ENCODE results near the gene TSPAN7. TPM values are rescaled to one million over a fixed set of nuclear protein-coding genes. Genes with fewer than 3 reads are reported as not detected.

Gene TSPAN7
- total and polyA plus RNA-seq, 2 donors (not counting 1 experiment from before 2014, with no cell fraction given): 0.07 to 0.32 TPM

DNA sequence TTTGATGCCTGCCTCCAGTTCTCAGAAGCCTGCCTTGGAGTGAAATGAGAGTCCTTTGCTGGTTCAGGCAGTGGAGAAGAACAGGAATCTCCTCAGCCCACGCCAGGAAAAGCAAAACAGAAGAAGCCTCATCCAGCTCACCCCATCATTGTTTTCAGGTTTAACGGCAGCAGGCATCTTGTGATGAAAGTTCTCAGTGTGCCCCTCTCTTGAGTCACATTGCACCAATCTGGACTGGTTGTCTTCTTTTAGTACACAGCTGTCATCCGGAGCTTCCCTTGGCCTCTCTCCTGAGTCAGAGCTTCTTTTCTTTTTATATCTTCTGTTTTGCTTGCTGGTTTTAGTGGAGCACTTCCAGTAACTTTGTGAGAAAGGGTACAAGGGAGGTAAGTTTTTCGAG, 50.9 kb downstream of the TSPAN7 start:
- Histone ChIP-seq H3K4me3 (ENCODE audit: control extremely low read depth in 1 of 5, extremely low read depth in 1 of 5, insufficient read depth in 1 of 5, low read depth in 2 of 5, low read length in 4 of 5) (no peak overlapping the region), H3K9me3 (ENCODE audit: control extremely low read depth in 1 of 3, control insufficient read depth in 2 of 3, insufficient read depth in 1 of 3, low read length in 2 of 3) (no peaks in the 10 kb centered on the region), H3K4me1 (ENCODE audit: control insufficient read depth in 2 of 2, insufficient read depth in 2 of 2, low read length in 2 of 2) (no peaks in the 10 kb centered on the region), H3K4me2 (replicated peaks; ENCODE audit: low read depth, low read length, poor library complexity, severe bottlenecking) (no peak overlapping the region), H3K27me3 (replicated peaks in 1 of 4; ENCODE audit: control extremely low read depth in 1 of 4, control insufficient read depth in 3 of 4, insufficient read depth in 4 of 4, low read length in 3 of 4) (no peaks in the 10 kb centered on the region), H3K9ac (ENCODE audit: low read length) (no peak overlapping the region), H4K20me1 (ENCODE audit: control insufficient read depth, insufficient read depth, low read length, poor library complexity, severe bottlenecking) (no peaks in the 10 kb centered on the region), H3K79me2 (ENCODE audit: control insufficient read depth, insufficient read depth, low read length) (no peaks in the 10 kb centered on the region), H3K36me3 (replicated peaks in 1 of 2; ENCODE audit: control extremely low read depth in 1 of 2, control insufficient read depth in 1 of 2, extremely low read depth in 1 of 2, insufficient read depth in 2 of 2, low read length in 1 of 2) (no peaks in the 10 kb centered on the region), H2AFZ (ENCODE audit: insufficient read depth, low read depth, low read length, poor library complexity, severe bottlenecking) (no peak overlapping the region), H3K27ac (ENCODE audit: low read length in 2 of 2) (no peak overlapping the region)
- no peak overlapping the region for H3K4me3 Mint-ChIP-seq
- TF ChIP-seq EZH2 (IDR thresholded peaks at IDR 0.05; ENCODE audit: borderline replicate concordance, insufficient read depth, low read depth, low read length, poor library complexity, severe bottlenecking): no peak
- TF ChIP-seq, protein P1, sequence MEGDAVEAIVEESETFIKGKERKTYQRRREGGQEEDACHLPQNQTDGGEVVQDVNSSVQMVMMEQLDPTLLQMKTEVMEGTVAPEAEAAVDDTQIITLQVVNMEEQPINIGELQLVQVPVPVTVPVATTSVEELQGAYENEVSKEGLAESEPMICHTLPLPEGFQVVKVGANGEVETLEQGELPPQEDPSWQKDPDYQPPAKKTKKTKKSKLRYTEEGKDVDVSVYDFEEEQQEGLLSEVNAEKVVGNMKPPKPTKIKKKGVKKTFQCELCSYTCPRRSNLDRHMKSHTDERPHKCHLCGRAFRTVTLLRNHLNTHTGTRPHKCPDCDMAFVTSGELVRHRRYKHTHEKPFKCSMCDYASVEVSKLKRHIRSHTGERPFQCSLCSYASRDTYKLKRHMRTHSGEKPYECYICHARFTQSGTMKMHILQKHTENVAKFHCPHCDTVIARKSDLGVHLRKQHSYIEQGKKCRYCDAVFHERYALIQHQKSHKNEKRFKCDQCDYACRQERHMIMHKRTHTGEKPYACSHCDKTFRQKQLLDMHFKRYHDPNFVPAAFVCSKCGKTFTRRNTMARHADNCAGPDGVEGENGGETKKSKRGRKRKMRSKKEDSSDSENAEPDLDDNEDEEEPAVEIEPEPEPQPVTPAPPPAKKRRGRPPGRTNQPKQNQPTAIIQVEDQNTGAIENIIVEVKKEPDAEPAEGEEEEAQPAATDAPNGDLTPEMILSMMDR (IDR thresholded peaks at IDR 0.05): no peak
- H3K27me3 Mint-ChIP-seq: no peaks in the 10 kb centered on the region
- intact Hi-C loops (cut with micrococcal nuclease): no loop called here
- H3K4me1 Mint-ChIP-seq: no peaks in the 10 kb centered on the region
- POLR2A ChIA-PET: no interaction called here
- 33% methylated on average over 1 of the region's 4 CpGs for WGBS (ENCODE audit: insufficient coverage)
- no peak for ATAC-seq (ENCODE audit: low read depth)
- no peak for DNase-seq
- H3K9me3 Mint-ChIP-seq (ENCODE audit: insufficient read depth): no peaks in the 10 kb centered on the region
- H3K27ac Mint-ChIP-seq: no peak overlapping the region
- CTCF ChIA-PET: no interaction called here

DNA sequence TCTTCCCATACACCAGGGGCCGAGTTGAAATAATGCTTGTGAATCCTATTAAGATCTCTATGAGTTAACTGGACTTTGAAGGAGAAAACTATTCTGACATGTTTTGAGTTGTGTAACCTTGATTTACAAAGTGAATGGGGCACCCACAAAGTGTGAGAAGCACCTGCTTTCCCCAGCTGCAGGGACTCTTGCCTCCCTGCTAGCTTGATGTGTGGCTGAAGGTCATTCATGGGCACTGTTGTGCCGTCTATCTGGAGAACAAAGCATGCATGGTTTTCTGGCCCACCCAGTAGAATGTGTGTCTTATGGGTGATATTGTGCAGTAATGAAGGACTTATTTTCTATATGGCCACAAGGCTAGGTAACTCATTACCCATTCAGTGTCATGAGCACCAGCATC, 53.1 kb downstream of the TSPAN7 start:
- ChIA-PET CTCF (no interaction called here), POLR2A (no interaction called here)
- peaks cover 8% of the 10 kb centered on the region for H3K4me1 Mint-ChIP-seq
- no peak overlapping the region for H3K4me3 Mint-ChIP-seq
- ATAC-seq (ENCODE audit: low read depth) (no peak), DNase-seq (no peak)
- no peak overlapping the region for H3K9ac ChIP-seq (ENCODE audit: low read length)
- no peak overlapping the region for H3K4me2 ChIP-seq (replicated peaks; ENCODE audit: low read depth, low read length, poor library complexity, severe bottlenecking)
- no peaks in the 10 kb centered on the region for H3K9me3 Mint-ChIP-seq (ENCODE audit: insufficient read depth)
- H3K27me3 ChIP-seq (replicated peaks in 1 of 4; ENCODE audit: control extremely low read depth in 1 of 4, control insufficient read depth in 3 of 4, insufficient read depth in 4 of 4, low read length in 3 of 4): no peaks in the 10 kb centered on the region
- peaks cover 4 to 5% of the 10 kb centered on the region in 2 donors for H3K4me1 ChIP-seq (ENCODE audit: control insufficient read depth in 2 of 2, insufficient read depth in 2 of 2, low read length in 2 of 2)
- TF ChIP-seq EZH2 (IDR thresholded peaks at IDR 0.05; ENCODE audit: borderline replicate concordance, insufficient read depth, low read depth, low read length, poor library complexity, severe bottlenecking): no peak
- TF ChIP-seq, protein P1 (IDR thresholded peaks at IDR 0.05): no peak
- no peaks in the 10 kb centered on the region for H4K20me1 ChIP-seq (ENCODE audit: control insufficient read depth, insufficient read depth, low read length, poor library complexity, severe bottlenecking)
- H3K9me3 ChIP-seq (ENCODE audit: control extremely low read depth in 1 of 3, control insufficient read depth in 2 of 3, insufficient read depth in 1 of 3, low read length in 2 of 3): no peaks in the 10 kb centered on the region
- no CpG with 5 or more reads among the region's 2 CpGs for WGBS (ENCODE audit: insufficient coverage)
- no peak overlapping the region for H3K27ac Mint-ChIP-seq
- intact Hi-C loops (cut with micrococcal nuclease): no loop called here
- no peaks in the 10 kb centered on the region for H3K79me2 ChIP-seq (ENCODE audit: control insufficient read depth, insufficient read depth, low read length)
- no peaks in the 10 kb centered on the region for H3K36me3 ChIP-seq (replicated peaks in 1 of 2; ENCODE audit: control extremely low read depth in 1 of 2, control insufficient read depth in 1 of 2, extremely low read depth in 1 of 2, insufficient read depth in 2 of 2, low read length in 1 of 2)
- no peak overlapping the region for H2AFZ ChIP-seq (ENCODE audit: insufficient read depth, low read depth, low read length, poor library complexity, severe bottlenecking)
- no peak overlapping the region for H3K4me3 ChIP-seq (ENCODE audit: control extremely low read depth in 1 of 5, extremely low read depth in 1 of 5, insufficient read depth in 1 of 5, low read depth in 2 of 5, low read length in 4 of 5)
- H3K27me3 Mint-ChIP-seq: peaks cover 3% of the 10 kb centered on the region
- H3K27ac ChIP-seq (ENCODE audit: low read length in 2 of 2): no peak overlapping the region

Measured in B cell (primary cell).